Mesenchymal stem cell (in vitro differentiated cells and primary cell): Measurements from ENCODE around the gene RHOBTB3.
"Not testable (repeated sequence)": the region's sequence is repeated elsewhere in the genome, so short reads cannot be mapped to it uniquely, and the experiment has no call there.

Source experiments
- DNase-seq: peaks from one replicate; pipeline ENCODE4 v3.0.0-alpha.2; 2013
- H2AFZ ChIP-seq: one replicate; pipeline ENCODE4 v1.6.1; 2013; ENCODE audit warnings: low read depth, mild to moderate bottlenecking, control low read depth, inconsistent platforms, low read length, moderate library complexity
- H2AK5ac ChIP-seq: 2 replicates; pipeline ENCODE4 v1.6.1; 2013; ENCODE audit warnings: low read length, moderate library complexity, mild to moderate bottlenecking, inconsistent platforms; ENCODE audit not compliant: severe bottlenecking
- H2BK120ac ChIP-seq: one replicate; pipeline ENCODE4 v1.6.1; 2013; ENCODE audit warnings: low read depth, mild to moderate bottlenecking, inconsistent platforms, low read length, moderate library complexity
- H2BK12ac ChIP-seq, 2 experiments: one replicate each; pipeline ENCODE4 v1.6.1; 2013; ENCODE audit warnings: inconsistent platforms in 2 of 2, low read length in 2 of 2, mild to moderate bottlenecking in 2 of 2, moderate library complexity in 2 of 2, control low read depth in 1 of 2
- H2BK15ac ChIP-seq: one replicate; pipeline ENCODE4 v1.6.1; 2013; ENCODE audit warnings: mild to moderate bottlenecking, low read depth, inconsistent platforms; ENCODE audit not compliant: poor library complexity, severe bottlenecking
- H2BK5ac ChIP-seq: 2 replicates; pipeline ENCODE4 v1.6.1; 2013; ENCODE audit warnings: low read depth, mild to moderate bottlenecking, low read length, control low read depth, inconsistent platforms; ENCODE audit not compliant: poor library complexity, severe bottlenecking
- H3K14ac ChIP-seq, 2 experiments: one replicate each; pipeline ENCODE4 v1.6.1; 2013; ENCODE audit warnings: inconsistent platforms in 2 of 2, low read length in 2 of 2, control low read depth in 1 of 2, mild to moderate bottlenecking in 1 of 2, moderate library complexity in 1 of 2
- H3K18ac ChIP-seq, 2 experiments: one replicate each; pipeline ENCODE4 v1.6.1; 2013; ENCODE audit warnings: inconsistent platforms in 2 of 2, low read length in 2 of 2, control low read depth in 1 of 2, low read depth in 1 of 2, mild to moderate bottlenecking in 1 of 2
- H3K23ac ChIP-seq, 2 experiments: one replicate each; pipeline ENCODE4 v1.6.1; 2013; ENCODE audit warnings: inconsistent platforms in 2 of 2, low read length in 2 of 2, mild to moderate bottlenecking in 2 of 2, moderate library complexity in 2 of 2, control low read depth in 1 of 2
- H3K27ac ChIP-seq: 2 replicates; pipeline ENCODE4 v1.5.1; 2013; ENCODE audit warnings: mild to moderate bottlenecking, moderate library complexity, low read length, control low read depth, inconsistent platforms; ENCODE audit not compliant: poor library complexity, severe bottlenecking
- H3K27me3 ChIP-seq, 2 experiments: 2 replicates each; pipeline versions ENCODE4 v1.6.1 to v1.7.0; 2013; ENCODE audit warnings: low read length in 2 of 2, mild to moderate bottlenecking in 2 of 2, moderate library complexity in 2 of 2, control low read depth in 1 of 2, inconsistent platforms in 1 of 2; ENCODE audit not compliant: control insufficient read depth in 1 of 2, insufficient read depth in 1 of 2
- H3K36me3 ChIP-seq, 2 experiments: 2 replicates each; pipeline versions ENCODE4 v1.6.1 to v1.7.0; 2013; ENCODE audit warnings: low read length in 2 of 2, control low read depth in 1 of 2, inconsistent platforms in 1 of 2, low read depth in 1 of 2, mild to moderate bottlenecking in 1 of 2; ENCODE audit not compliant: insufficient read depth in 2 of 2, control insufficient read depth in 1 of 2
- H3K4ac ChIP-seq, 2 experiments: one replicate each; pipeline ENCODE4 v1.6.1; 2013; ENCODE audit warnings: inconsistent platforms in 2 of 2, low read length in 2 of 2, mild to moderate bottlenecking in 2 of 2, moderate library complexity in 2 of 2, control low read depth in 1 of 2, low read depth in 1 of 2
- H3K4me1 ChIP-seq: 2 replicates; pipeline ENCODE4 v1.6.1; 2013; ENCODE audit warnings: low read depth, low read length, control low read depth; ENCODE audit not compliant: control insufficient read depth, insufficient read depth
- H3K4me2 ChIP-seq: 2 replicates; pipeline ENCODE4 v1.6.1; 2013; ENCODE audit warnings: low read length, mild to moderate bottlenecking, inconsistent platforms; ENCODE audit not compliant: poor library complexity, severe bottlenecking
- H3K4me3 ChIP-seq, 2 experiments: 2 replicates each; pipeline versions ENCODE4 v1.5.1 to v1.7.0; 2013; ENCODE audit warnings: low read length in 2 of 2, mild to moderate bottlenecking in 2 of 2, control low read depth in 1 of 2, low read depth in 1 of 2; ENCODE audit not compliant: insufficient read depth in 1 of 2
- H3K79me1 ChIP-seq: replicated peaks from 2 replicates; pipeline ENCODE4 v1.6.1; 2013; ENCODE audit warnings: mild to moderate bottlenecking, control low read depth, low read length, inconsistent platforms; ENCODE audit not compliant: poor library complexity, severe bottlenecking
- H3K9ac ChIP-seq: 2 replicates; pipeline ENCODE4 v1.7.0; 2013; ENCODE audit warnings: mild to moderate bottlenecking, low read length, moderate library complexity
- H3K9me3 ChIP-seq: 2 replicates; pipeline ENCODE4 v1.7.0; 2013; ENCODE audit warnings: mild to moderate bottlenecking, low read length; ENCODE audit not compliant: control insufficient read depth
- H4K8ac ChIP-seq: one replicate; pipeline ENCODE4 v1.6.1; 2013; ENCODE audit warnings: inconsistent platforms, mild to moderate bottlenecking, low read length, moderate library complexity
- H4K91ac ChIP-seq: one replicate; pipeline ENCODE4 v1.6.1; 2013; ENCODE audit warnings: mild to moderate bottlenecking, low read length, inconsistent platforms
- WGBS: methylation state at CpG from one replicate; pipeline ENCODE4 v1.1.7; 2013; ENCODE audit warnings: mixed read lengths; 5-methylcytosine and 5-hydroxymethylcytosine counted together

RHOBTB3 gene

GRCh38 chr5:95707534-95708188 is 23.5 kb upstream of the RHOBTB3 start:
- WGBS = 57% methylated on average over 7 of the region's 8 CpGs
- H2AFZ ChIP-seq, H2BK12ac ChIP-seq, H3K18ac ChIP-seq, H3K4me3 ChIP-seq, H4K8ac ChIP-seq, H3K36me3 ChIP-seq, H3K23ac ChIP-seq, H2BK15ac ChIP-seq, H3K4me2 ChIP-seq, H3K4ac ChIP-seq, H3K9me3 ChIP-seq, H3K27ac ChIP-seq, H3K9ac ChIP-seq, H4K91ac ChIP-seq, H3K27me3 ChIP-seq, H3K79me1 ChIP-seq, H2BK5ac ChIP-seq, DNase-seq, H3K14ac ChIP-seq, H2AK5ac ChIP-seq, H3K4me1 ChIP-seq, H2BK120ac ChIP-seq: not testable (repeated sequence)

- no peak overlapping the region for H3K14ac ChIP-seq
- no peak overlapping the region for H3K23ac ChIP-seq
- no peak for DNase-seq
- H3K27me3 ChIP-seq = no peaks in the 10 kb centered on the region
- no peak overlapping the region for H3K27ac ChIP-seq
- no peak overlapping the region for H3K18ac ChIP-seq
- no peak overlapping the region for H2AFZ ChIP-seq
- H3K4me2 ChIP-seq = no peak overlapping the region
- H3K4me3 ChIP-seq = no peak overlapping the region
- H3K79me1 ChIP-seq = no peaks in the 10 kb centered on the region
- H2BK120ac ChIP-seq = no peak overlapping the region
- no peak overlapping the region for H2BK5ac ChIP-seq
- H4K91ac ChIP-seq = no peak overlapping the region
- no peak overlapping the region for H3K4ac ChIP-seq
- WGBS = 78% methylated on average over 7 of the region's 7 CpGs
- H2AK5ac ChIP-seq = no peak overlapping the region
- H2BK12ac ChIP-seq = no peak overlapping the region
- no peak overlapping the region for H2BK15ac ChIP-seq
- no peak overlapping the region for H3K9ac ChIP-seq
- no peaks in the 10 kb centered on the region for H3K36me3 ChIP-seq
- H3K4me1 ChIP-seq = peaks cover 7% of the 10 kb centered on the region
- no peaks in the 10 kb centered on the region for H3K9me3 ChIP-seq
- H4K8ac ChIP-seq = no peak overlapping the region
Observed at GRCh38 chr5:95708876-95709275, 22.3 kb upstream of the RHOBTB3 start.

- no peak overlapping the region for H3K27ac ChIP-seq
- DNase-seq = peak; percentile 60
- H2AK5ac ChIP-seq = no peak overlapping the region
- H3K9me3 ChIP-seq = no peaks in the 10 kb centered on the region
- H3K9ac ChIP-seq = no peak overlapping the region
- no peaks in the 10 kb centered on the region for H3K36me3 ChIP-seq
- WGBS = 41% methylated on average over 15 of the region's 15 CpGs
- H3K4ac ChIP-seq = no peak overlapping the region
- H3K27me3 ChIP-seq = no peaks in the 10 kb centered on the region
- peak overlapping the region; percentile 16 for H4K8ac ChIP-seq
- H3K4me2 ChIP-seq = no peak overlapping the region
- no peak overlapping the region for H3K23ac ChIP-seq
- no peak overlapping the region for H3K14ac ChIP-seq
- no peak overlapping the region for H4K91ac ChIP-seq
- no peaks in the 10 kb centered on the region for H3K79me1 ChIP-seq
- no peak overlapping the region for H2BK5ac ChIP-seq
- H2BK15ac ChIP-seq = peak overlapping the region; percentile 83
- H2BK12ac ChIP-seq = peak overlapping the region; percentile 29 to 70
- no peak overlapping the region for H3K4me3 ChIP-seq
- H3K4me1 ChIP-seq = peaks cover 7% of the 10 kb centered on the region
- no peak overlapping the region for H3K18ac ChIP-seq
- H2AFZ ChIP-seq = no peak overlapping the region
- H2BK120ac ChIP-seq = peak overlapping the region; percentile 27
Observed at GRCh38 chr5:95709967-95710650, 21.0 kb upstream of the RHOBTB3 start.

GRCh38 chr5:95710651-95711500 is 20.3 kb upstream of the RHOBTB3 start:
- Histone ChIP-seq H4K91ac (peak overlapping the region; percentile 89), H2BK120ac (peak overlapping the region; percentile 73), H4K8ac (peak overlapping the region; percentile 91), H3K18ac (peak overlapping the region; percentile 58 to 96), H3K4ac (peak overlapping the region in 1 of 2 experiments; percentile 13), H2BK12ac (peak overlapping the region; percentile 54 to 95), H3K9ac (peak overlapping the region; percentile 60), H3K4me3 (peak overlapping the region in 1 of 2 experiments; percentile 47), H3K4me2 (peak overlapping the region; percentile 63)
- not testable (repeated sequence) for H2AK5ac ChIP-seq, H3K23ac ChIP-seq, H3K14ac ChIP-seq, H2BK15ac ChIP-seq, H3K36me3 ChIP-seq, H2BK5ac ChIP-seq, H3K27me3 ChIP-seq, H3K79me1 ChIP-seq, H3K4me1 ChIP-seq, H3K9me3 ChIP-seq, H2AFZ ChIP-seq, H3K27ac ChIP-seq
- peak; percentile 62 for DNase-seq
- WGBS = 12% methylated on average over 23 of the region's 23 CpGs
